HG03354 (cell line): ENCODE results near the gene TMEM212.
A peak's percentile ranks its signal among the peaks of the same experiment; 100 is the strongest.
"Not testable (repeated sequence)": the region's sequence is repeated elsewhere in the genome, so short reads cannot be mapped to it uniquely, and the experiment has no call there.

Experiments used
- ATAC-seq: cut with Tn5 transposase; IDR thresholded peaks from one replicate; pipeline ENCODE4 v1.9.1; 2021; ENCODE audit warnings: mild to moderate bottlenecking; ENCODE audit not compliant: unreplicated experiment, poor library complexity, severe bottlenecking

The TMEM212 gene

DNA sequence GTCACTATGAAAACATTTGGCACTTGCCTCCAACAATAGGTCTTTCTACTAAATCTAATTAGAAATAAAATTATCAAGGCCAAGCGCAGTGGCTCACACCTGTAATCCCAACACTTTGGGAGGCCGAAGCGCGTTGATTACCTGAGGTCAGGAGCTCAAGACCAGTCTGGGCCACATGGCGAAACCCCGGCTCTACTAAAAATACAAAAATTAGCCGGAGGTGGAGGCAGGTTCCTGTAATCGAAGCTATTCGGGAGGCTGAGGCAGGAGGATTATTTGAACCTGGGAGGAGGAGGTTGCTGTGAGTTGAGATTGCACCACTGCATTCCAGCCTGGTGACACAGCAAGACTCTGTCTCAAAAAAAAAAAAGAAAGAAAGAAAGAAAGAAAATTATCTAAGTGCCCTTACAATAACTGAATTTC, 31.2 kb upstream of the TMEM212 start:
- ATAC-seq: no peak

DNA sequence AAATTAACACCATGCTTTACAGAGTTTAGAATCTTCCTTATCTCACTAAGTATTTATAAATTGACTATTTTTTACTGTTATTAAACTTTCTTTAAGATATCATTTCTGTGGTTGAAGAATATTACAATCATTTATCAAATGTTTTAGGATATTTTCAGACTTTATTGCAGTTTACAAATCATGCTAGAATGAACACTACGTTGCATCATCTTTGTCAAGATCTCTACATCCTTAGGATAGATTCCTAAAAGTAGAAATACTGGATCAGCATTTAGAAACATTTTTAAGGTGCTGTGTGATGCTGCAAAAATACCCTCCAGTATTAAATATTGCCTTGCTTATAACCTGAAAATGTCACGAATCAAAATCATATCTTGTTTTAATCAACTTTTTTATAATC, 30.3 kb upstream of the TMEM212 start:
- ATAC-seq: no peak

DNA sequence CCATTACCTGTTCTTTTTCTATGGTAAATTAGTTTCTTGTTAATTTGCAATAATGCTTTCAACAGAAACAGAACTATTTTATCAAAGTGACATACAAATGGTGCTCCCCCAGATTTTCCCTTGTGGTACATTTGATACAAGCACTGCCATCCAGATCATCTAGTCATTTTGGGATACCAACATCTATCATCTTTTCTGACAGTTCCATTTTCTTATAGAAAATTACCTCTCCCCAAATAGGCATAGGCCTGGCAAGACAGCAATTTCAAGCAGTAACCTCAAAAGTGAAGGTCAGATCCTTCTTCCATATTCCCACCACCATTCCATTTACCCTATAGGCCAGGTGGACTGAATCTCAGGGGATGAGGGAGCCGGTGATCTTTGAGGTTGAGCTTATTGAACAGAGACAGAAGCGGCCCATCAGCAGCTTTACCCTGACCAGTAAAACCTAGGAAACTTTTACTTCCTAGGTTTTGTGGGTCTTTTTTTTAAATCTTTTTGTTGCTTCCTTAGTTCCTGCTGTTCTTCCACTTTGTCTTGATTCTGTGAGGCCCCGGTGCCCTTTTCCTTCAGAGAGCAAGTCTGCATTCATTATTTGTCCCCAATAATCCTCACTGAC, 29.8 kb upstream of the TMEM212 start:
- ATAC-seq: no peak

DNA sequence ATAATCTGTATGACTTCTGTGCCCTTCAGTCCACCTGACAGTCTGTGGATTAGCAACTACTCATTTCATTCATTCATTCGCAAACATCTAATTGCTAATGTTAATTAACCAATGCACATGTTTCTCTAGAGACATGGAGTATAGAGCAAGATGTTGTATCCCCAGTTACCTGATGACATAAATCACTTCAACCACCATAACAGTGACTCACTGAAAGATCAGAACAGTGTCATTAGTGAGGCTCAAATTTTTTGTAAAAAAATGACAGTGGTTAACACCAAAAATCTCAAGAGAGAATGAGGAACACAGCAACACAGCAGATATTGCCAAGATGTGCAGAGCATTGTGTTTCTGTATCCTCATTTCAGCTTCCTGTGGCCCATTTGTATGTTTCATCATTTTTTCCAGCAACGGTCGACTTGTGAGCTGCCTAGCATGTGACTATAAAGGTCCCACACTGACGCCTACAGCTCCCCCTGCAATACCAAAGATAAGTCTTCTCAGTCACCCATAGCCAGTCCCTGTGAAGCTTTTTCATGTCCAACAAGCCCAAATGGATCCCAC, 29.2 kb upstream of the TMEM212 start:
- ATAC-seq: peak; percentile 36

DNA sequence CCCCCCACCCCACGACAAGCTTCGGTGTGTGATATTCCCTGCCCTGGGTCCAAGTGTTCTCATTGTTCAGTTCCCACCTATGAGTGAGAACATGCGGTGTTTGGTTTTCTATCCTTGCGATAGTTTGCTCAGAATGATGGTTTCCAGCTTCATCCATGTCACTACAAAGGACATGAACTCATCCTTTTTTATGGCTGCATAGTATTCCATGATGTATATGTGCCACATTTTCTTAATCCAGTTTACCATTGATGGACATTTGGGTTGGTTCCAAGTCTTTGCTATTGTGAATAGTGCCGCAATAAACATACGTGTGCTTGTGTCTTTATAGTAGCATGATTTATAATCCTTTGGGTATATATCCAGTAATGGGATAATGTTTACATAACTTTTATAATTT, 28.5 kb upstream of the TMEM212 start:
- ATAC-seq: not testable (repeated sequence)

DNA sequence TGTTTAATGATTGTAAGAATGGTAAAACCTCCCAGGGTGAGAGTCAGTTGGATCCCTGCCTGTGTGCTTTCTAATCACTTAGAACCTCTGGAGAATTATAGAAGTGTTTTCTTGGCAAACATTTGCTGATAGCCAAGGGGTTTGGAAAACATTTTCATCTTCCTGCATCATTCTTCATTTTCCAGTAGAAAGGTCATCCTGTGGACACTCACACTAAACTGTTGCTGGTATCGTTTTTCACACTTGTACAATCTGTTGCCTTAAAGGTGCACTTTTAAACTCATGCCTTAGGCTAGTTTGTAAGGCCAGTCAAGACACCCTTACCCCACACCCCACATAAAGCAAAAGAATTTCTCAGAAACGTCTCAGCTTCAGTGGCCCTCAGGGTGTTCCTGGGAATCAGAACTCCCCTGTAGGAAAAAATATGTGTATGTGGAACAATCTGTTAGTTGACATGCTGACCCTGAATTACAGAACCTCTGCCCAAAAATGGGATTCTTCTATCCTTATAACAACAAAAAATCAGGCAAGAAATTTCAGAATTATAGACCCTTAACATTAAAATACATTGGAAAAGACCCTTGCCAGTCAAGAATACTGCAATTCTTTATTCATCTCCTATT, 27.1 kb upstream of the TMEM212 start:
- no peak for ATAC-seq

DNA sequence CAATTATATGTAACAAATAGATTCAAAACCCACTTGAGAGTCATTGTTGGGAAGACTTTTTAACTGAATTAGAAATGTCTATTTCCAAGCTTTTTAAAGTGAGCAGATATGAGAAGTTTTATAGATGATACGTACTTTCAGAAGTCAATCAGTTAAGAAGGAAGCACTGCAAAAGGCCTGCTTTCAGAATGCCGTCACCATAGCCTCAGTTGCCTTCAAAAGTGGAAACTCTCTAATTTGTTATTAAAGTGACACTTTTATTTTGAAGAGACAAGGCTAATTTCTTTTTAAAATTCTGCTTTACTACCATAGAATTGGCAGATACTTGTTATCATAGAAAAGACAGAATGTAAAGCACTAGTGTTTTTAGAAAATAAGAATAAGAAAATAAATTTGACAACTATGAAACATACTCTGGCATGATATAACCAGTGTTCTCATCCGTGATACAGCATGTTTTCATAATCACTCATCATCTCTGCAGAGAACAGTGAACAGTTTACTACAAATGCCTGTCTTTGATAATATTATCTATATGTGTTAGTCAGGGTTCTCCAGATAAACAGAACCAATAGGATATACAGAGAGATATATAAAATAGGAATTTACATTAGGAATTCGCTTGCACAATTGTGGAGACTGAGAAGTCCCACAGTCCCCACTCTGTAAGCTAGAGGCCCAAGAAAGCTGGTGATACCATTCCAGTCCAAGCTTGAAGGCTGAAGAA, 25.9 kb upstream of the TMEM212 start:
- no peak for ATAC-seq

DNA sequence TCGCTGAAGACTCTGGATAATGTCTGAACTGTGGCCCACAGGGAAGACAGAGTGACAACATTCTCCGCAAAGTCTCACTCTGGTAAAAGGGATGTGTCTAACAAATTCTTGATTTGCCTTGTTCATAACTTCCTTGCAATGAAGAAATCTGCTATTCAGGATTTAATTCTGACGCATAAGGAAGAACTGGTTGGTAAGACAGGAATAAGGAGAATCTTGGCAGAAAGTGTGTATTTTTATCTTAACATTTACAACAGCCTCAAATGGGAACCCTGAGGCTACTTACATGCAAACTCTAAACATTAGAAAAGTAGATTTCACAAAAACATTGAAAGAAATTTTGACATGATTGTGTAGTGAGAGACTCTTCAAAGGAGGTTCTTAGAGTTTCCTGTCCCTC, 22.1 kb upstream of the TMEM212 start:
- no peak for ATAC-seq

DNA sequence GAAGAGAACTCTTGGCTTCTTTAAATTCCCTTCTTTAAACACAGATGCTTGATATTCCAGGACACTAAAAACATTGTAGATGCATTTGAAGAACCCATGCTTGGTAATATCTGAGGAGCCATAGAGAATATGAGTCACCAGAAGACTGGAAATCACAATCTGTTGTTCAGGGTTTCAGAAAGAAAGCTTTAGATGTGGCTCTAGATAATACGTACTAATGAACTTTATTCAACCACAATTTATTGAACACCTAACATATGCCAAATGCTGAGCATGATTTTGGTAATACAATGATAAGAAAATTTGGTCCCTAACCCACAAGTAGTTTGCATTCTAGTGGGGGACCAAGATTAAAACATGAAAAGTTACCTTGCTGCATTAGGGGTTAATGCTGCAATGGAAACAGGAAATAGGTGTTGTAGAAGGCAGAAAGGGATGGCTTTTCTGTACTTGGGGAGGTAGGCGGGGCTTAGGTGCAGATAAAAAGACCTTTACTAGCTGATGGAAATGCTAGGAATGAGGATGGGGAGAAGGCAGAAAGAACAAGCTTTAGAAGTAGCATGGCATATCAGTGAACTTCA, 21.3 kb upstream of the TMEM212 start:
- ATAC-seq: no peak

DNA sequence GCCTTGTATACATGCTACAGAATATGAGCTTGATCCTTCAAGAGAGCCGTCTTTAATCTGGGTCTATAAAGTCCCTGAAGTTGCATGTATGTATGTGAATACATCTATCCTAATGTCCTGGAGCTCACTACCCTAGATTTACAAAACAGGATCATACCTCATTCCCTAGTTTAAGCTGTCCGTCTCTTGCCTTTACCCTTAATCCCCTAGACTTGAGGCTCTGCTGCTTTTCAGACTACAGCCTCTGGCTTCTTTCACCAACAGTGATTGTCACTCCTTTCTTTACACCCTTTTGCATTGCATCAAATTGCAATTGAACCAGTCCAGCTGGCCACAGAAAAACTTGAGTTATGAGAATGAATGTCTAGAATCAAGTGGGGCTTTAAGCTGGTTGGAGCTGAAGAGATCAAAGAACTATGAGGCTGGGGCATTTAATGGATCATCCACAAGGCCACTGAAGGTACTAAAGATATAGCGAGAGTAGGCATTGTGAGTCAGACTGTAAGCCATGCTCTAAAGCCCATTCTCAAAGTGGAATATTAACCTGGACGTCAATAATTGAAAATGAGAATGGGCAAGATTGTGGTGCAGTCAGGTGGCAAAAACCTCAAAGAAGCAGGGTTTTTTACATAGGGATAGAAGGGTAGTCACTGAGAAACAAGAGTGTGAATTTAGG, 20.6 kb upstream of the TMEM212 start:
- ATAC-seq: peak; percentile 86

DNA sequence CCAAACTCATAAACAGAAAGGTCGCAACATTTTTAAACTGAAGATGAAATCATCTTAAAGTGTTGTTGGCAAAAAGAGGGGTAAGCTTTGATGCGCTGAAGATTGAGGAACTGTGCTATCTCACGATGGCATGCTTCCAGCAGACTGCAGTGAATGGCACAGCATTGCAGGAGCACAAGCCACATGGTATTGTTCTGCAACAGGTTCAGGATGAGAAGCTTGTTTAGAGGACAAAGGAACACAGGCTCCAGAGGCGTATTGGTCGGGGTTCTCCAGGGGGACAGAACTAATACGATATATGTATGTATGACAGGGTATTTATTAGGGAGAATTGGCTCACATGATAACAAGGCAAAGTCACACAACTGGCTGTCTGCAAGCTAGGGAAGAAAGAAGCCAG, 19.0 kb upstream of the TMEM212 start:
- ATAC-seq: no peak

DNA sequence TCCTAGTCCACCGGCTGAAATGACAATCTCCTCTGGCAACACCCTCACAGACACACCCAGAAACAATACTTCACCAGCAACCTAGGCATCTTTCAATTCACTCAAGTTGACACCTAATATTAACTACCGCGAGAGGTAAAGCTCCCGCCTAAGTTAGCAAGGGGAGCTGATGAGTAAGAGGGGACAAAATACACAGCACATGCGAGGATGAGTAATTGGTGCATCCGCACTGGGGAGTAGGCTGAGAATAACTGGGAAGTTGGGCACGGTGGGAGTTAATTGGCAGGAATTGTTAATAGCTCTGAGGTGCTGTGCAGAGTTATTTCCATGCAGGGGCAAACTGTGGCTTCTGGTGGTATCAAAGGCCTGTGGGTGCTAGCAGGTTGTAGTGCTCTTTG, 18.3 kb upstream of the TMEM212 start:
- ATAC-seq: no peak

DNA sequence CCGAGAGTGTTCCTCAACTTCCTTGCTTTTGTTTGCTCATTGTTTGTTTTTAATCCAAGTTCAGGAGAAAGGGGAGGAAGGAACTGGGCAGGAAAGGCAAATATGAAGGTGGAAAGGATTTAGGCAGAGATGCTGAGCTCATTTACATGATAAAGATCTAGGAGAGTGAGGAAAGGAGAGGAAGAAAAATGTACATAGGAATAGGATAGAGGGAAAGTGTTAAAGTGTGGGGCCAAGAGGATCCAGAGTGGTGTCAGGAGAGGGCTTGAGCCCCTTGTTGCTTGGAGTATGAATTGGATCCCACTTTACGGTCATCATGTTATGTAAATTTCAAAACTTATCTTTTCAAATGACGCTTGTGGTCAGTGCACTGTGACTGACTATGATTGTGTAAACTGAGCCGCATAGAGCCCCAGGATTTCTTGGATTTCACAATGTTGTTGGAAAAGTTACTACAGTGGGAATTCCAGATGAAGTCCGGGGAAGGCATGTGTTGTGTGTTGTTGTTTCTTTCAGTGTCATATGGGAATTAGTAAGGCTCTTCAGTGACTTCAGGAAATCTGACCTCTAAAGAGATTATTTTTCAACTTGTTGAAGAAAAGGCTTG, 17.8 kb upstream of the TMEM212 start:
- no peak for ATAC-seq

DNA sequence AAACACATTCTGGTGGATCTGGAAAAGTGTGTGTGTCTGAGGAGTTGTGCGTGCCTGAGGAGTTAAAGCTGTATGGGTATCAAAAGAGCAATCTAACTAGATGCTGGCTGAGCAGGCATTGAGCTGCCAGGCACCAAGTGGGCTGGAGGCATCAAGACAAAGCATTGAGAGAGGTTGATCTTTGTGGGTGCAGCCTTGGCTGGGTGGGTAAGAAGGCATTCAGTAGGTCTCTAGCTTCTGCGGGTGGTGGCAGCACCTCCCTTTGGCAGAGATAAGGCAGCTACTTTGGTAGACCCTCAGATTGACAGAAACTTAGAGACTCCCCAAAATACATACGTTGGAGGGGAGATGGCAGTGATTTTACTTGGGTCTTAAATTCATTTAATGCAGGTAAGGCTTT, 15.8 kb upstream of the TMEM212 start:
- no peak for ATAC-seq

DNA sequence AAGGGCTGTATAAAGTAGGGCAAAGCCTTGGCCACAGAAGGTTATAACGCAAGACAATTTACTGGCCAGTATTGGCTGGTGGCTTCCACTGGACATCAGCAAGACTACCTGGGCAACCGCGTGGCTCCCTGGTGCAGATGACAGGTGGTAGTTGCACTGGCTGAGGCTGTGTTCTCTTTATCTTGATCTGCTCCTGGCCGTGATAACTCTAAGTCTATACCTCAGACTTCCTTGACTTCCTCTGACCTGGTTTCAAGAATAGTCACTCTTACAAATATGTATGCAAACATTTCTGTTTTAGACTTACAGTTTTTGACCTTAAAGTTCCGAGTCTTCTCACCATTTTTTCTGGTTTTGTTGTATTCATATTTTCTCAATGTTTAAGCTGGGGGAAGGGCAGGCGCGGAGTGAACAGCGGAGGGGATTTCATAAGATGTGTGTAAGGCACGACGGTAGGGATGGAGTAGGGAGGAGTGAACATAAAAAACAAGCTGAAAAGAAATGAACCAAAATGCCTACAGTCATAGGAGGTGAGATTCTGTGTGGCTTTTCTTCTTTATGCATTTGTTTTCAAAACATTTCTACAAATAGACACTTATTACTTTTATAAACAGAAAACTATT, 15.2 kb upstream of the TMEM212 start:
- ATAC-seq: no peak

DNA sequence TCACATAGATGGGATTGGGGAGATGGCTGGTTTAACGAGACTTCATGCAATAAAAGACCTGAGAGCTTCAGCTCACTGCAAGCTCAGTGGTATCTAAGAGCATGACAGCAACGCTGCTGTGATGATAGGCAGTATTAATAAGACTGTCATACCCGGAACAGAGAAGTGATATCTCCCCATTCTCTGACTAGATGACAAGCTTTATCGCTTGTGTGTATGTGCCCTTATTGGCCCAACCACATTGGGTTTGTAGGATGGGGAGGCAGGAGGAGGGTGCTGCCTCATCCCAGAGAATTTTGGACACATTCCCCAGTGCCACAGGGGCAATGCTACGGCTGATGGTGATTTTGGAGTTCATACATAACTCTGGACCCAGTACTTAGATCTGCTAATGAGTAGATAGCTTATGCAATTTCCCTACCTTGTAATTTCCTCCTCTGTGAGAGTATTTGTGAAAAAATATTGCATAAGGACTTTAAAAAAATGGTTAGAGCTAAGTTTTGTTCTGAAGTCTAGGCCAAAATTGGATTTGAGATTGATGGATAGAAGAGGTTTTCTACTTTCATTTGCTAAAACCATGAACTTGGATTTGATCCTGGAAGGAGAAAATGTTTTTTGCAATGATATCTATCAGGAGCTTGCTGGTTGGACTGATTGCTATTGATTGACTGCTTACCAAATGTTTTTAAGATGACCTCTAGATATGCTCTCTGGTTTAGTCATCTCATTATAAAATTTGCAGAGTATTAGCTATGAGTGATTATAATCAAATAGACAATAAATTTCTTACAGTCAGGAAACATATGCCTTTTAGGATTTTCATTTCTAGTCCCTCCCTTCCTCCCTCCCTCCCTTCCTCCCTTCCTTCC, 14.0 kb upstream of the TMEM212 start:
- no peak for ATAC-seq

DNA sequence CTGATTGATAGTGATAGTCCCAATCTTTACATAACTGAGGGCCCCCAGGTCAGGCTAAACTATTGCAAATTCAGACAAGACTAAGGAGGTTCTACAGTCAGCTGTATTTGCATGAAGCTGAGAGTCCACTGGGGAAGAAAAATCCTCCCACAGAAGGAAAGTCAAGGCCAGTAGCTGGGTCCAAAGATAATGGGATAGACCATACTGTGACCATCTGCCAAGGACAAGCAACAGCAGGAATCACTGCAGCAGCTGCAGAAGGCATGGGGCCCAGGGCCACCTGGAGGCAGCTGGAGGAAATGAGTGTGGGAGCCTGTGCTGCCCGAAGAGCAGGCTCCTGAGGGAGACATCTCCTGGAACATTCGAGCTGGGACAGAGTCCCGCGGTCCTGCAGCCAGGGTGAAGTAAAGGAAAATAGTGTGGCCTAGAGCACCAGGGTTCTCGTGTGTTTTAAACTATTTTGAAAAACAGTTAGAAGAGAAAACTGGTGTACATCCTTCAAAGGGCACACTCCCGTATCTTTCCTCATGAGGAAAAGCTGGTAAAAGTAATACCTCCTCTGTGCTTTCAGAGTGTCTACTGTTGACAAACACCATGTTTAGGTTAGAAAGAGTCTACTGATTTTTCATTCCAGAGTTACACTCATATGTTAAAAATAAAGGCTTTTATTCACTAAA, 13.2 kb upstream of the TMEM212 start:
- ATAC-seq: peak; percentile 65

DNA sequence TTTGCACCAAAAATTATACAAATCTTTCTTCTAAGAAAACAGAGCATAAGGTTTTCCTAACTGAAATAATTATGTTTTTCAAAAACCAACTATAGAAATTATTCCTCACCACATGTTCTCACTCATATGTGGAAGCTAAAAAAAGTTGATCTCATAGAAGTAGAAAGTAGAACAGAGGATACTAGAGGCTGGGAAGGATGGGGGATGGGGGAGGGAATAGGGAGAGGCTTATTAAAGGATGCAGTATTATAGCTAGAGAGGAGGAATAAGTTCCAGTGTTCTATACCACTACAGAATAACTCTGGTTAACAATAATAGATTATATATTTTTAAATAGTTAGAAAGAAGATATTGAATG, 12.7 kb upstream of the TMEM212 start:
- ATAC-seq: no peak
